Measurements from ENCODE around the gene NXPE4. TPM values are rescaled to one million over a fixed set of nuclear protein-coding genes. Genes with fewer than 3 reads are reported as not detected.

Gene NXPE4
- total RNA-seq, 8 experiments from 2014 or later = 0.14 to 0.24 (median 0.14) TPM; not detected in 5

DNA sequence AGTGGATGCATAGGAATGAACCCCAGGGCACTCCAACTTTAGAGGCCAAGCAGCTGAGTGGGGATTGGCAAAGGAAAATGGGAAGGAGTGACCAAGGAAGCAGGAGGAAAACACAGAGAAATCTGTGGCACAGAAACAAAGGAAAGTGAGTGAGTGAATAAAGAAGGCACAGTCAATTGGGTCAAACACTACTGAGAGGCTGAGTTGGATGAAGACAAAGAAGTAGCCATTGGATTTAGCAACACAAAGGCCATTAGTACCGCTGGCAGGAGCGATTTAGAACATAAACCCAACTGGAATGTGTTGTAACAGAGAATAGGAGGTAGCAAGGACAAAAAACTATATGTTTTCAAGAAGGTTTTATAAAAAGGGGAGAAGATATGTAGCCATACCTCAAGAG, 29.3 kb downstream of the NXPE4 start:
- peaks cover 0 to 2% of the 10 kb centered on the region in 2 donors for H3K4me1 ChIP-seq (replicated peaks in 1 of 2)
- no peak for ATAC-seq (replicated peaks in 6 of 8)
- H3K4me3 ChIP-seq = no peak overlapping the region
- no peak overlapping the region for H3K27ac ChIP-seq
- in situ Hi-C loops (cut with MboI; ENCODE audit: low pct_unique_long_range_greater_than_20kb in 2 of 9, low sequenced_read_pairs in 9 of 9, unreplicated experiment in 9 of 9) = loop anchor here in 3 of 9 experiments (25.0 kb wide), 1 partner anchor 96 kb away; no protein-coding TSS in a partner anchor
- 0 to 63% (median 17%) methylated on average over 2 of the region's 2 CpGs; no CpG with 5 or more reads in 3 of the 10 experiments for WGBS, 10 experiments

DNA sequence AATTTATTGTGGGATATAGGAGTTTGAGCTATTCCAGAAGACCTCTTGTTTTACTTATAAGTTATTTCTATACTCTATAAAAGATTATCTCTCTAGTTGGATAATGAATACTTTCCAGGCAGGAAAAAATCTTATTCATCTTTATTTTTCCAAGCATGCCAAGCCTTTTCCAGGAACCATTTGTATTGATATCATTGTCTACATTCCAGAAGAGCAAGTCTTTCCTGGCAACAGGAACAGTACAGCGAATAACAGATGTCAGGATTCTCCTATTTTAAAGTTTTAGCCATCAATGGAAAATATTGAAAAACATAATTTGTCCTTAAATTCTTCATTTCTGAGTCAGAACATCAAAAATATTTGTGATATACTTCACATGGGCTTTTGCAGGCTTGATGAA, 30.8 kb downstream of the NXPE4 start:
- H3K4me1 ChIP-seq (replicated peaks in 1 of 2) = peaks cover 0 to 2% of the 10 kb centered on the region in 2 donors
- no peak overlapping the region for H3K27ac ChIP-seq
- no peak for ATAC-seq (replicated peaks in 6 of 8)
- H3K4me3 ChIP-seq = no peak overlapping the region
- WGBS, 10 experiments = 0 to 100% (median 83%) methylated on average over 1 of the region's 1 CpG; no CpG with 5 or more reads in 1 of the 10 experiments
- in situ Hi-C loops (cut with MboI; ENCODE audit: low pct_unique_long_range_greater_than_20kb in 2 of 9, low sequenced_read_pairs in 9 of 9, unreplicated experiment in 9 of 9) = loop anchor here in 3 of 9 experiments (25.0 kb wide), 1 partner anchor 97 kb away; no protein-coding TSS in a partner anchor

DNA sequence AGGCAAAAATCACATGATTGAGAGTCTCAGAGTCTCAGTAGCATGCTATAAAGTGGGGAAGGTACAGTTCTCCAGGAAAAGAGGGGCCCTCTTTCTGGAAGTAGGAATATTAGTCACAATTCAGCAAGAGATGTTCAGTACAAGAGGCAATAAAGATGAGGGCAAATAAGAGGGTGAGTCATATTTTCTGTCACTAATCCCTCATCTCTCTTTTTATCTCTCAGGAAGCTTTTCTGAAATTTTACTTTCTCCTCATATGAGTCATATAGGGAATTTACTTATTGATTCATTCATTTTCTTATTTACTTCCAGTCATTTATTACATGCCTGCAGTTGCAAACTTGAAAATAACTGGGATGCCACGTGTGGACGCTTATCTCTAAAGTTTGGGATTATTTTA, 32.5 kb downstream of the NXPE4 start:
- peaks cover 0 to 2% of the 10 kb centered on the region in 2 donors for H3K4me1 ChIP-seq (replicated peaks in 1 of 2)
- H3K27ac ChIP-seq = no peak overlapping the region
- peak in 2 of 8 experiments; percentile 43 to 55 for ATAC-seq (replicated peaks in 6 of 8)
- no peak overlapping the region for H3K4me3 ChIP-seq
- WGBS, 10 experiments = 0 to 100% (median 85%) methylated on average over 1 to 2 of the region's 2 CpGs; no CpG with 5 or more reads in 2 of the 10 experiments
- in situ Hi-C loops (cut with MboI; ENCODE audit: low pct_unique_long_range_greater_than_20kb in 2 of 9, low sequenced_read_pairs in 9 of 9, unreplicated experiment in 9 of 9) = loop anchor here in 3 of 9 experiments (25.0 kb wide), 1 partner anchor 99 kb away; no protein-coding TSS in a partner anchor

DNA sequence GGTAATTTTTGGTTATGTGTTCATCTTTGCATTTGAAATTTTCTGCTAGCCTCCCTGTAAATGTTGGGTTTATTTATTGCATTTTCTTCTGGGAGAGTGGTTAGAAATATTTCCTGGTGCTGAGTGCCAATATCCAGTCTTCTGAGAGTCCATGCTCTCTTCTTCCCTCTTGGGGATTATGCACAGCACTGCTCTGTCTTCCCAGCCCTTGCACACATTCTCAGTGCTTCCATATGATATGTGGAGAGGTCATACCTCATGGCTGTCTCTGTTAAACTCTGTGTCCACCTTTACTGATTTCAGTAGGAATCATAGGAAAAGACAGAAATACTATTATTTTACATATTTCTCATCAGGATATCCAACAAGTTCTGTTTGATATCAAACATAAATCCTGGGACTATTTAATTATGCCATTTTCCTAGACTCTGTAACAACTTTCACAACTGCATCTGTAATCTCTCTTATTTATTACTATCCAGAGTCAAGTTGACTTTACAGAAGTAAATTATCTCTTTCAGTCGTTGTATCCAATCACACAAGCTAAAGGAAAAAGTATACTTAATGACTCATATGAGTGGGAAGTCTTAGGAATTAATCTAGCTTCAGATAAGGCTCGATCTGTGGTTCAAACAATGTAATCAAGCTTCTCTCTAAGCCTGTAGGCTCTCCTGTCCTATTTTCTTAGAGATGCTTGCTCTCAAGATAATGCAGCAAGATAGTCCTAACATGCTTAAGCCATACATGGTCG, 33.2 kb downstream of the NXPE4 start:
- Histone ChIP-seq H3K4me1 (replicated peaks in 1 of 2) (peaks cover 0 to 2% of the 10 kb centered on the region in 2 donors), H3K27ac (no peak overlapping the region), H3K4me3 (no peak overlapping the region)
- 0 to 80% (median 50%) methylated on average over 2 to 3 of the region's 3 CpGs; no CpG with 5 or more reads in 1 of the 10 experiments for WGBS, 10 experiments
- no peak for ATAC-seq (replicated peaks in 6 of 8)
- in situ Hi-C loops (cut with MboI; ENCODE audit: low pct_unique_long_range_greater_than_20kb in 2 of 9, low sequenced_read_pairs in 9 of 9, unreplicated experiment in 9 of 9) = loop anchor here in 3 of 9 experiments (25.0 kb wide), 1 partner anchor 100 kb away; no protein-coding TSS in a partner anchor

DNA sequence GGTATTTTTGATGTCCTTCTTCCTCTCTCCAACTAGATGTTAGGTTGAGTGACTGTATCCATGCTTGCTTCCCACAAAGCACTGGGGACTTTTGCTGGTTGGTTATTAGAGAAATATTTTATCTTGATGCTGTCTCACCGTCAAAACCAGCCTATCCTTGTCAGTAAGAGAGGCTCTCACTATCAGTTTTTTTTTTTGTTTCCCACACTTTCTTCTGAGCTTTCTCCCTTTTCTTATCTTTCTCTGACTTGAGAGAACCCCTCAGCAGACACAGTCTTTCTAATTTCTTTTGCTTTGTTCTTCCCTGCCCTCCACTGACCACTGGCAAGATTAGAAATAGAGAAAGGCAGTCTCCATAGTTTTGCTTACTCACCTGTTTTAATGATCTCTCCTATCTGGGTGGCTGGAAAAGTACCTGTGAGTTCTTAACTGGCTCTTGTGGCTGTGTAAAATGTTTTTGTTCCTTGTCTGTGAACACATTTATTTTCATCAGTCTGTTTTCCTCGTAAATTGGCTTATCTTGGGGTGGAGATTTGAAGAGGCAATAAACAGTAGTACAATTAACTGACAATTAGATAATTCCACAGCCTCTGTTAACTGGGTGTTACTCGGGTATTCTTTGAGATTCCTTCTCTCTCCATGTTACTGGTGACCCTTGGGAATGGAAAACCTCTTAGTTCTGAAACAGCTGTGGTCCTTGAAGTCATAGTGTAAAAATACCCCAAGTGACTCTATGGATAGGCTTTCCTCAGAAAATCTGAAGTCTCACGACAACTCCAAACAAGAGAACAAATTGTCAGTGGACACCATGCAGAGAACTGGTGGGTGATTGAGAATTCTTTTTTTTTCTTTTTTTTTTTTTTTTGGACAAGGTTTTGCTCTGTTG, 35.9 kb downstream of the NXPE4 start, which contains the start of gene NXPE1:
Gene NXPE1, minus strand, starts transcription at position 457 of the 886 bp plus-strand sequence. CDS start 8,680 bp downstream, outside the sequence.
- Histone ChIP-seq H3K4me3 (no peak within 1 kb of the TSS), H3K4me1 (replicated peaks in 1 of 2) (no peaks in the 10 kb centered on the region), H3K27ac (no peak within 1 kb of the TSS)
- no peak for ATAC-seq (replicated peaks in 6 of 8)
- WGBS, 10 experiments = 35 to 100% (median 83%) methylated on average over 1 to 4 of the region's 4 CpGs
- in situ Hi-C loops (cut with MboI; ENCODE audit: low pct_unique_long_range_greater_than_20kb in 2 of 9, low sequenced_read_pairs in 9 of 9, unreplicated experiment in 9 of 9) = loop anchor here in 3 of 9 experiments (25.0 kb wide), 1 partner anchor 103 kb away; no protein-coding TSS in a partner anchor

DNA sequence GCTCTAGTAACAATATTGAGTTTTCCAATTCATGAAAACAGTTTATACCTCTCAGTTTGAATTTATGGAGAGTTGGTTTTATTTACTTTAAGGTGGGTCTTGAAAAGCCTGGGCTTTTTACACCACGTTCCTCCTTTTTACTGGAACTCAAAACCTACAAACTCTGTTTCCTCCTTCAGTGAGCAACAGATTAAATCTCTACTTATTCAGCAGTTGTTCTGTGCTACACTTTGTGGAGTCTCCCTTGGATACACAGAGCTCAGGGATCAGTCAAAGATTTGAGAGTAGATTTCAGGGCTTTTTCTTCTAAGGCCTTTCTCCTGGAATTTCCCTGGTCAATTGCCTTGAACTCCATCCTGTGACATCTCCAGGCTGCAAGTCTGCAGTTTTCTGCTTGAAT, 39.5 kb downstream of the NXPE4 start:
- no peaks in the 10 kb centered on the region for H3K4me1 ChIP-seq (replicated peaks in 1 of 2)
- ATAC-seq (replicated peaks in 6 of 8) = peak in 1 of 8 experiments; percentile 26
- WGBS, 10 experiments = 0 to 71% (median 43%) methylated on average over 1 of the region's 1 CpG; no CpG with 5 or more reads in 3 of the 10 experiments
- H3K4me3 ChIP-seq = no peak overlapping the region
- no peak overlapping the region for H3K27ac ChIP-seq
- in situ Hi-C loops (cut with MboI; ENCODE audit: low pct_unique_long_range_greater_than_20kb in 2 of 9, low sequenced_read_pairs in 9 of 9, unreplicated experiment in 9 of 9) = loop anchor here in 3 of 9 experiments (25.0 kb wide), 1 partner anchor 106 kb away; no protein-coding TSS in a partner anchor

DNA sequence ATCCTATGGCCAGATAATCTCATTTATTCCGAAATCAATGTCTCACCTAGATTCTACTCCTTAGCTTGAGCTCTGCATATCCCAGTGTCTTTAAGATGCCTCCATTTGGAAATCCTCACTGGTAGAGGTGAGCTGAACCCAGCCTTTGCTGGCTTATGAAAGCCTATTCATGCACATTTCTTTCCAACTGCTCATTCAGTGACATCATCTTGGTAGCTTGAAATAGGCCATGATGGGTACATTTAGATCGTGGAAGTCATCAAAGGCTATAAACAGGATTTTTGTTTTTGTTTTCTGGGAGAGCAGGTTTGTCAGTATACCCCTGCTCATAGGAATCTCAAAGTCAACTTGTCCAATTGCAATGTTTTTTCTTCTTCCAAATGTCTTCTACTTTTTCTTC, 41.9 kb downstream of the NXPE4 start:
- Histone ChIP-seq H3K4me3 (no peak overlapping the region), H3K27ac (no peak overlapping the region), H3K4me1 (replicated peaks in 1 of 2) (no peaks in the 10 kb centered on the region)
- 0 to 100% (median 87%) methylated on average over 1 to 2 of the region's 2 CpGs; no CpG with 5 or more reads in 2 of the 10 experiments for WGBS, 10 experiments
- in situ Hi-C loops (cut with MboI; ENCODE audit: low pct_unique_long_range_greater_than_20kb in 2 of 9, low sequenced_read_pairs in 9 of 9, unreplicated experiment in 9 of 9) = loop anchor here in 3 of 9 experiments (25.0 kb wide), 1 partner anchor 109 kb away; no protein-coding TSS in a partner anchor
- ATAC-seq (replicated peaks in 6 of 8) = peak in 1 of 8 experiments; percentile 22

DNA sequence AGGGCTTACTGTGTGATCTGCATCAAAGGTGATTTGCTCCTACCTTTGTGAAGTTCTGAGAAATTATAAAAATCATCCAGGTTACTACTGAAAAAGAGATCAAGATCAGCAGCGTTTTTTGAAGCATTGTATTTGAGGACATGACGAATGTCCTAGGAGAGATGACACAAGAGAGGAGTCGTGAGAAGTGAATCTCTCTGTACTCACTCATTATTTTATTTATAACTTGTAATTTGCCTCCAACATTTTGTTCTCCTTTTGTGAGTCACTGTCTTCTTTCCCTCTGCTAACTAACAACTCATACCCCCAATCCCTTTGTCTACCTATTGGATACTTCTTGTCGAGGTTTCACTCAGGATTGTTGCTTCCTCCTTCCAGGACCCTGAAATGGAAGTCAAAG, 44.5 kb downstream of the NXPE4 start:
- in situ Hi-C loops (cut with MboI; ENCODE audit: low pct_unique_long_range_greater_than_20kb in 2 of 9, low sequenced_read_pairs in 9 of 9, unreplicated experiment in 9 of 9) = loop anchor here in 3 of 9 experiments (25.0 kb wide), 1 partner anchor 111 kb away; no protein-coding TSS in a partner anchor
- no peaks in the 10 kb centered on the region for H3K4me1 ChIP-seq (replicated peaks in 1 of 2)
- no peak for ATAC-seq (replicated peaks in 6 of 8)
- no peak overlapping the region for H3K4me3 ChIP-seq
- 9 to 96% (median 67%) methylated on average over 1 to 4 of the region's 4 CpGs; no CpG with 5 or more reads in 1 of the 10 experiments for WGBS, 10 experiments
- H3K27ac ChIP-seq = no peak overlapping the region

DNA sequence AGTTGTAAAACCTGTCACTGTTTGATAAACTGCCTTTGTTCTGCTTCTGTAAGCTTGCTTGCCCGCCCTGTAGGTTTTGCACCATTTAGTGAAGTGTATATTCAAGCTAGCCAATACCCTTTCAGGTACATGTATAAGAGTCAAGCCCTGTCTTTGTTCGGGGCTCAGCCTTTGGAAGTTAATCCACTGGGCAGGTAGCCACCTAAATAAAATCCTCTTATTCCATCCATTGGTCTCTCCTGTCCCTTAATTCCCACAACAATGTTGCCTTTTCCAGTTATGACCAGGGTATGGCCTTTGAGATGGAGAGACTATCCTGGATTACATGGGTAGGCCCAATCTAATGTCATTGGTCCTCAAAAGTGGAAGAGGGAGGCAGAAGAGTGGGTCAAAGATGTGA, 69.9 kb downstream of the NXPE4 start:
- 0 to 100% (median 67%) methylated on average over 1 to 2 of the region's 2 CpGs; no CpG with 5 or more reads in 3 of the 10 experiments for WGBS, 10 experiments
- in situ Hi-C loops (cut with MboI; ENCODE audit: low pct_unique_long_range_greater_than_20kb in 2 of 9, low sequenced_read_pairs in 9 of 9, unreplicated experiment in 9 of 9) = no loop called here
- ATAC-seq (replicated peaks in 6 of 8) = no peak
- H3K4me3 ChIP-seq = no peak overlapping the region
- H3K27ac ChIP-seq = no peak overlapping the region
- no peaks in the 10 kb centered on the region for H3K4me1 ChIP-seq (replicated peaks in 1 of 2)

DNA sequence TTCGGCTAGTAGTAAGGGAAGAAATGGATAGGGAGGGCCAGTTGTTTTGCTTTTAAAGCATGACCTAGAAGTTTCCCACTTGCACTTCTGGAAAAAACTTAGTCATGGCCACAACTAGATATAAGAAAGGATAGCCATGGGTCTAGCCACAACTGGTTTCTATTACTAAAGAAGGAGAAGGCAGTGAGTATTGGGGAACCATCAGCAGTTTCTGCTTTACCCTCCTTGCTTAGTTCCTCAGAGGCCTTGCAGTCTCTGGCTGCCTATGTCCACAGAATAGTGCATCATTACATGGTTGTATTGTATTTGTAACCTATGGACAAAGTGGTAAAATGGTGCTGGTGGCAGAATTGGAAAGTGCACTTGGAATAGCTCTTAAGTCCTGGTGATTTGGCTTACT, 71.5 kb downstream of the NXPE4 start:
- 60 to 89% (median 83%) methylated on average over 1 of the region's 1 CpG; no CpG with 5 or more reads in 4 of the 10 experiments for WGBS, 10 experiments
- no peak for ATAC-seq (replicated peaks in 6 of 8)
- H3K27ac ChIP-seq = no peak overlapping the region
- in situ Hi-C loops (cut with MboI; ENCODE audit: low pct_unique_long_range_greater_than_20kb in 2 of 9, low sequenced_read_pairs in 9 of 9, unreplicated experiment in 9 of 9) = no loop called here
- no peaks in the 10 kb centered on the region for H3K4me1 ChIP-seq (replicated peaks in 1 of 2)
- H3K4me3 ChIP-seq = no peak overlapping the region

DNA sequence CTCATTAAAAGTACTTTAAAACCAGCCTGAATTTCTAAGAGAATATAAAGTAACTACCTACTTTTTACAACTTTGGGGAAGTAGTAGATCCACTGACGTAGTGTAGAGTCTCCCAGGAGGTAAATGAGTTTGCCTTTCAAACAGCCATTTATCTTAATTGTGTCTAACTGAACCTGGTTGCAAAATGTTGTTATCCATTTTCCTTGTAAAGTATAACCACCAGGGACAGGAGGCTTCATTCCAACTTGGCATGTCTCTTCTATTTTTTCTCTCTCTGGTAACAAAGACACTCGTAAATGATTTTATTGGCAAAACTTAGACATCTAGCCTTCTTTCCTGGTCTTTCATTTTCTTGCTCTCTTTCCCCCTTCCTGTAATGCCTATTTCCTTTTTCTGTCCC, 72.8 kb downstream of the NXPE4 start:
- H3K4me3 ChIP-seq = no peak overlapping the region
- 0 to 86% (median 71%) methylated on average over 1 to 2 of the region's 2 CpGs for WGBS, 10 experiments
- no peaks in the 10 kb centered on the region for H3K4me1 ChIP-seq (replicated peaks in 1 of 2)
- in situ Hi-C loops (cut with MboI; ENCODE audit: low pct_unique_long_range_greater_than_20kb in 2 of 9, low sequenced_read_pairs in 9 of 9, unreplicated experiment in 9 of 9) = no loop called here
- ATAC-seq (replicated peaks in 6 of 8) = no peak
- H3K27ac ChIP-seq = no peak overlapping the region

All from motor neuron (in vitro differentiated cells).